Mammary epithelial cell (primary cell): Measurements from ENCODE around the gene AQP6.

Experiments
- EZH2 ChIP-seq: IDR thresholded peaks from 2 replicates; pipeline ENCODE4 v1.6.1; 2012; ENCODE audit warnings: low read length, inconsistent platforms, borderline replicate concordance
- TF ChIP-seq, protein P1 (sequence below), 2 donors: IDR thresholded peaks in 1 of 2; conservative IDR thresholded peaks in 1 of 2; 2 replicates each; pipeline ENCODE4 v1.5.1; 2011 to 2012; ENCODE audit warnings: inconsistent platforms in 2 of 2, low read length in 2 of 2, mild to moderate bottlenecking in 2 of 2, control low read depth in 1 of 2, low read depth in 1 of 2; ENCODE audit not compliant: insufficient read depth in 1 of 2; ENCODE audit errors: extremely low read depth in 1 of 2

DNA sequence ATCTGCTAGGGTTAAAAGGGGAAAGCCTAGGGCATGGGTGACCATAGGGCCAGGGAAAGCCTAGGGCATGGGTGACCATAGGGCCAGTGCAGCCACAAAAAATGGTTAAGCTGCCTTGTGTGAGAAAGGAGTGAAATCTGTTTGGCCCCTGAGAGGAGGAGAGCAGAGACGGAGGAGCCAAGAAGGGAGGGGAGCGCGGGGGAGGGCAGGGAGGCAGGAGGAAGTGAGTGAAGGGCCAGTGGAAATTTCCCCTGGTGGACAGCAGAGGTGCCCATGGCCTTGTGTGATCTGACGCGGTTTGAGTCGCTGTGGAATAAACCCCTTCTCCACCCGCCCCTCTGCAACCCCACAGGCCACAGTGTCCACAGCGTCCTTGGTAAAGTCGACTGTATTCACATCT lies 618 bp upstream of the AQP6 start:
- TF ChIP-seq, protein P1, sequence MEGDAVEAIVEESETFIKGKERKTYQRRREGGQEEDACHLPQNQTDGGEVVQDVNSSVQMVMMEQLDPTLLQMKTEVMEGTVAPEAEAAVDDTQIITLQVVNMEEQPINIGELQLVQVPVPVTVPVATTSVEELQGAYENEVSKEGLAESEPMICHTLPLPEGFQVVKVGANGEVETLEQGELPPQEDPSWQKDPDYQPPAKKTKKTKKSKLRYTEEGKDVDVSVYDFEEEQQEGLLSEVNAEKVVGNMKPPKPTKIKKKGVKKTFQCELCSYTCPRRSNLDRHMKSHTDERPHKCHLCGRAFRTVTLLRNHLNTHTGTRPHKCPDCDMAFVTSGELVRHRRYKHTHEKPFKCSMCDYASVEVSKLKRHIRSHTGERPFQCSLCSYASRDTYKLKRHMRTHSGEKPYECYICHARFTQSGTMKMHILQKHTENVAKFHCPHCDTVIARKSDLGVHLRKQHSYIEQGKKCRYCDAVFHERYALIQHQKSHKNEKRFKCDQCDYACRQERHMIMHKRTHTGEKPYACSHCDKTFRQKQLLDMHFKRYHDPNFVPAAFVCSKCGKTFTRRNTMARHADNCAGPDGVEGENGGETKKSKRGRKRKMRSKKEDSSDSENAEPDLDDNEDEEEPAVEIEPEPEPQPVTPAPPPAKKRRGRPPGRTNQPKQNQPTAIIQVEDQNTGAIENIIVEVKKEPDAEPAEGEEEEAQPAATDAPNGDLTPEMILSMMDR (conservative IDR thresholded peaks at IDR 0.05 in 1 of 2, IDR thresholded peaks at IDR 0.05 in 1 of 2; ENCODE audit: extremely low read depth in 1 of 2, insufficient read depth in 1 of 2, low read depth in 1 of 2, low read length in 2 of 2), result no peak
- TF ChIP-seq EZH2, result no peak
